GM20431 (cell line): ENCODE measurements around the gene RPS6KA2.

Experiments
- in situ Hi-C: fragments of 300-500 bp; cut with MseI, MboI; formaldehyde crosslinking; loops from one replicate; pipeline ENCODE4 v1.15.0; 2020; ENCODE audit warnings: low sequenced_read_pairs; ENCODE audit not compliant: unreplicated experiment

The RPS6KA2 gene

DNA sequence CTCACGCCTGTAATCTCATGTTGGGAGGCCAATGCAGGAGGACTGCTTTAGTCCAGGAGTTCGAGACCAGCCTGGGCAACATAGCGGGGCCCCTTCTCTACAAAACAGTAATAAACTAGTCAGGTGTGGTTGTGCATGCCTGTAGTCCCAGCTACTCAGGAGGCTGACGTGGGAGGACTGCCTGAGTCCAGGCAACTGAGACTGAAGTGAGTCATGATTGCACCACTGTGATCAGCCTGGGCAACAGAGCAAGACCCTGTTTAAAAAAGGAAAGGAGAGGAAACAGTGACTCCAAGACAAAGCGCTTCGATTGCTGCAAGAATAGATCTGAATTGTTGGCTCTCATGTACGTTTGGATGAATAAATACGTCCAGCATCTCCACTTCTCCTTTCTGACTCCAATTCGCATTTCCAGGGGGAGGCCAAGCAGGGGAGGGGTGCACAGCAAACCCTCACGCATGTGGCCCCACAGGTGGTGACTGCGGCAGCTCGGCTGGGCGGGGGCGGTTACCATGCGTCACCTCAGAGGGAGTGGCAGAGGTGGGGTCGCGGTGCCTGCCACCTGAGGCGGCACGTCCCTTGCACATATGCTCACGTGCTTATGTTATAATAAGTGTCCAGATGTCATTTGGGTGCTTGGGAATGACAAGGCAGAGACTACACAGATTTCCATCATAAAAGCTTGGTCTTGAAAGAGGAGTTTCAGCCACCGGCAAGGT is 149.2 kb downstream of the RPS6KA2 start:
- in situ Hi-C loops = no loop called here

DNA sequence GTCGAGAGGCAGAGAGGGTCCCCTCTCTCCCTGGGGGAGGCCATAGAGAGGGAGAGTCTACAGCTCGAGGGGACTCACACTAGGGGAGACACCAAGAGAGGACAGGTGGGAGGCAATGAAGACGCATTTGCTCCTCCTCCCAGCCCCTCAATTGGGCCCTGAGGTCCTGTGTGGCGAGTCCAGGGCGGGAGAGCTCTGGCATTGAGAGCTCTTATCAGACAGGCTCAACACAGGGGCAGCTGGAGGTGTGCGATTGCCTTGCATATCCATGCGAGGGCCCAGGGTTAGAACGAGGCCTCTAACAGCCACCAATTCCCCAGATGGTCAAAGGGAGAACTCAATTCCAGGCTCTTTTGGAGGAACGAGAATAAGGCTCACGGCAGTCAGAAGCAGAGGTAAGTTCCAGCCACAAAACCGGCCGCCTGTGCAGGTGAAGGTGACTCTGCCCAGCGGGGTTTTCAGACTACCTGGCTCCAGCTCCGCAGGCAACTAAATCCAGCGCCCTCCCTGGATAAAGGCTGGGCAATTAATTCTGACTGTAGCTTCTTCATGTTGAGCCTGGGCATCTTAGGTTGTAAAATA is 150.3 kb downstream of the RPS6KA2 start:
- in situ Hi-C loops = no loop called here

DNA sequence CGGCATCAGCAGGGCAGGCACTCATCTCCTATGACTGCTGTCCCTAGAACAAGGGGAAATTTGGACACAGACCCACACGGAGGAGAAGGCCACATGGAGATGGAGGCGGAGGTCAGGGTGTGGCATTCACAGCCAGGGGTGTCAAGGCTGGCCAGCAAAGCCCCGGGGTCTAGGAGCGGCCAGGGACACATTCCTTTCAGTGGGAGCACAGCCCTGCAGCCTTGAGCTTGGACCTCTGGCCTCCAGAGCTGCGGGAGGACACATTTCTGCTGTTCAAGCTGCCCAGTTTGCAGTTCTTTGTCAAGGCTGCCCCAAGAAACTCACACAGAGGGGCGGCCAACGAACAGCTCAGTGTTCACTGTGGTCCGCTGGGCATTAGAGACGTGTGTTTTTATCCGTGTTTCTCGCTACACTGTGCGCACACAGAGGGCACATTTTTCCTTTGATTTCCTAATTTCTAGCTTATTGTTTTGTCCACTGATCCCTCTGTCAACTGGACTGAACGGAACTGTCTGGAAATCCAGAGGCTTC is 150.9 kb downstream of the RPS6KA2 start:
- in situ Hi-C loops = no loop called here

DNA sequence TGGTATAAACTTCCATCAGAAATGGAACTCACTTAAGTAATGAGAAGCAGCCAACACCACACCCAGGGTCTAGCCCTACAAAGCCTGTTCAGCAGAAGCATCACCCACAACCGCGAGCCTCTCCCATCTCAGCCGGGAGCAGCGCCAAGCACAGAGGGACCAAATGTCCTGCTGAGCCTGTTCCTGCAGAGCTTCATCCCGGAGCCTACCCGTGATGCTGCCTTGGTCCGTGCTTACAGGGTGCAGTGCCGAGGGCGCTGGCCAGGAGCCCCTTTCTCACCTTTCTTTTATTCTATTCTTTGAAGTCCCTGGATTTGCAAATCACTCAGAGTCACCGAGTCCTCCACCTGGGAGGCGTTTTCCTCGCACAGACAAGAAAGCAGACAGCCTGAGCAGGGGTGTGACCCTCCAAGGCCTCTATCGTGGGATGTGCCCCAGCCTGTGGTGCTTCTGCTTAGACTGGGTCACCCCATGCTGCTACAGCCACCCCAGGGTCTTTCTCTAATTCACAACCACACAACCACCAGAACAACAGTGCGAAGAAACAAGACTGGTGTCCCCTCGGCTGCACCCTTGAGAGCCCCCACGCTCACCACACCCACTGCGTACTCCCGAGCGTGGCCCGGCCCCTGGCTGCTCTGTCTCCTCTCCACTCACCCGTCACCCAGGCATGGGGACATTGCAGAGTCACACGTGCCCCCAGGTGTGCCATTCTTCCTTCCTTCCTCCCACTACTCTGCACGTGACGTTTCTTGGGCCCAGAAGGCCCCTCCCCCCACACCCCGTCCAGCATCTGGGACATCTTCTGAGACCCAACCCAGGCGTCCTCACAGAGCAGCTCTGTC is 152.1 kb downstream of the RPS6KA2 start:
- in situ Hi-C loops = no loop called here

DNA sequence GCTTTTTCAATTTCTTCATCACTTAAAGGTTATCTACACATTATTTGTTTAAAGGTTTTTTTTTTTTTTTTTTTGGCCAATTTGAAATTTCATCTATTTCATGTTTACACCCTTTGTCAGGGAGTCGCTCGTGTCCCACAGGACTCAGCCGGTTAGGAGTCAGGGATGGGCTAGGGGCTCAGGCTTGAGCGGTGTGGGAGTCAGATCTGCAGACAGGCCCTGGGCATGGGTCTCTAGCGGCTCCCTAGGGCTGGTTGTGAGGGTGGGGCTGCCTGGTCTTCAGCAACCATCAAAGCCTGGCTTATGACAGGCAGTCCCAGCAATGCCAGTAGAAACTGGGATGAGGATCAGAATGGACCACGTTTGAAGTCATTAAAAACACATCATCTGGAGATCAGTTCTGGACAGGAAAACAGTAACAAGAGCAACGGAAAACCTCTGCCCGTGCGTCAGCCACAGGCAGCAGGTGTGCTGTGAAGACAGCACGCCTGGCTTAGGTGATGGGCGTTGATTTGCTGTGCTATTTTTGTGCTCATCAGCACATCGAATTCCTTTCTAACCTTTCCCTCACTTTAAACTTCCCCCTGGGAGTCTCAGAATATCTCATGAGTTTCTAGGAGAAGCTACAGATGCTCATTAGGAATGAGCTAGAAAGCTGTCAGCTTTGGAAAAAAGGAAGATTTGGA is 153.0 kb downstream of the RPS6KA2 start:
- in situ Hi-C loops = no loop called here

DNA sequence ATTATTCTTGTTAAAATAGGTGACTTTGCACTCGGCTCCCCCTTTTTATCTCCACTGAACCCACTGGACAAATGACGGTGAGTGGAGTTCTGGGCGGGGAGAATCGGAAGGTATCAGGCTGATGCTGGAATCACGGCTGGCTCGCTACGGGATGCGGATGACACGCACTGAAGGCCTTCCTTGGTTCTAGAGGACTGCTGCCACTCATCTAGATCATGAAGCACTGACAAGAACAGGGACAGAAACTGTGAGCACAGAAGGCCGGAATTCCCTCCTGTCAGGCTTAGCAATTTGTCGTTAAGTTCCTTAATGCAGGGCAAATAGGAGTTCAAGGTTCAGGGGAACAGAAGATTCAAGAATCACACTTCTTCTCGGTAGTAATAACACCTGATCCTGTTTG is 154.4 kb downstream of the RPS6KA2 start:
- in situ Hi-C loops = no loop called here

DNA sequence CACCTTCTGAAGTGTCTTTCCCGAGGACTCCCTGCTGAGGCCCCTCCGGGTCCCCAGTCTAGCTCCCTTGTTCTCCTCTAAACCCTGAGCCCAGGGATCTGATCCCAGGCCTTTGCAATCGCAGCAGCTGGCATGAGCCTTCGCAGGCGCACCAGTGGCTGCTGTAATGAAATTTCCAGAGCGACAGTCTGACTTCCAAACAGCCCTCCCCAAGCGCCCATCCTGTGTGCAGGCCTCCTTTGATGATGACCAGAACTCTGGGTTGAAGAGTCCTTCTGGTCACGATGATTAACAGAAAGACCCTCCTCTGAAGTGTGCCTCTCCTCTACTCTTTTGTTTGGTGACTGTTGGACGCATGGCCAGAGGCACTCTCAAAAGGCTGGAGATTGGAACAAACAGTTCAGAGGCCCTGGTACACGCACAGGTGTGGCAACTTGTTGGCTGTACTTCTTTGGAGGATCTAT is 155.2 kb downstream of the RPS6KA2 start:
- in situ Hi-C loops = no loop called here

DNA sequence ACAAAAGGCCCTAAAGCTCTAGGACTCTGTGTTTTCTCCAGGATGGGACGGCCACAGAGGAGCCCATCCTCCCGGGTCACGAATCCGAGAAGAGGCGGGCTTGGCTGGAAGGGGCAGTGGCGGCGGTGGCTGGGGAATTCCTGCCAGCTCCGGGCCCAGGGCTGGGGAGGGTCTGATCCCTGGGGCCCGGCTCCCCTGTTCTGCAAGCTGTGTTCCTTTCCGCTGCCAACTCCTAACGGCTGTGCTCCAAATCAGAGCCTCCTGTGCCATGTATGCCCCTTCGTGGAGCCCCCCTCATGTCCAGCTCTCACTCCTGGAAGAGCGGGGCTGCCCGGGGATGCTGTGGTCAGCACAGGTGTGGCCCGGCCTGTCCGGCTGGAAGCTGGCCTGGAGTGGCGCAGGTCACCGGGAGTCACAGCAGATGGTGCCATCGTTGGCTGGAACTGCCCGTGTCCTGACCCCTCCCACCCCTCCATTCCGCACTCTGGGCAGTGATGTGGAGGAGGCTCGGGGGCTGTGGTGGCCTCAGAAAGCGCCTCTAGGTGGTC is 156.1 kb downstream of the RPS6KA2 start:
- in situ Hi-C loops = no loop called here

DNA sequence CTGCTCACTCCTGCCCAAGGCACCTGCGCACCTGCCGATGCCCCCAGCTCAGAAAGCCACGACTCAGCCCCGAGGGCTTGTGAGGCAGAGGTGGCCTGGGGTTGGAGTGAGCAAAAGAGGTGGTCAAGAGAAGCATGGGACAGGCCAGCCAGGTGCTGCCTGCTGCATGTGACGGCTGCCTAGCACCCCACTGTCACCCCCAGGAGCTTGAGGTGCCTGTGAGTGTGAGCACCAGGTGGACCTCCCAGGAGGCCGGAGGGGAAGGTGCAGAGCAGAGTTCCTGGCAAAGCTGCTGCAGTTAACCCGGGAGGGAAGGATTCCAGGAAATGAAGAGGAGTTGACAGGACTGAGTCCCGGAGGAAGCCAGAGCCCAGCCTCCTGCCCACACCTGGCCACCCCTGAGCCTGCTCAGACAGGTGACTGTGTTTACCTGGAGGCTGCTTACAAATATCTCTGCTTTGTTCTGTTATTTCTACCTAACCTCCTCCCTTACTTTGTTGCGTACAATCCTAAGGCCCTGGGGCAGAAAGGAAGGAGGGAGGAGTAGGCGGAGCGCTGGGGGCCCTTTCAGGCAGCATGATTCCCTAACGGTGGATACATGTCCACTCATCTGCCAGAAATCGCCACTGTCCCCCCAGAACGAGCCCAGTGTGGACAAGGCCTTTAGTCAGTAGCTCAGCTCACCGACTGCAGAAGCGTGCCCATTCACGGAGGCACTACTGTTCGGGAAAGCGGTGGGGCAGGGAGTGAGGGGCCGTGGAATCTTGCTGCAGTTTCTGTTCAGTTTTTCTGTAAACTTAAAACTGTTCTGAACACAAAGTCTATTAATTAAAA is 156.8 kb downstream of the RPS6KA2 start:
- in situ Hi-C loops = no loop called here

DNA sequence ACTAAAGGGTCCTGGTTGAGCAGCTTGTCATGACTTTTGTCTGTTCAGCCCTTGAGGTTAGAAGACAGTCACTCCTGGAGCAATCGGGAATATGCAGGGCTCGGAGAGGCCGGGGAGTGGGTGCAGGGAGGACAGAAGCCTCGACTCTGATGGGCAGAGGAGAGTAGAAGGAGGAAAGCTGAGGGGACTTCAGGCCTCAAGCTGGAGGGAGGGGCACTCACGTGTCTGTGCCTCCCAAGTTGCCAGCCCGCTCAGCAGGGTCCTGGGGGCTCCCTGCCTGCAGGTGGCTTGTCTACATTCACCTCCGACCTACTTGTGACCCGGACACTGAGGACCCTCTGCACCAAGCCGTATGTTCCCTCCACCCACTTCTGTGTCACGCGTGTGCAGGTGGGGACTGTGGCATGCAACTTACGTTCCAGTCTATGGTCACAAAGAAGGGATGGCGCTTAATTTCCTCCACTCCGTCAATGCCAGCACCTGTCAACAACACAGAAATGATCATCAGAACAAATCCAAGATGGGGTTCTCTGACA is 157.6 kb downstream of the RPS6KA2 start:
- in situ Hi-C loops = no loop called here

DNA sequence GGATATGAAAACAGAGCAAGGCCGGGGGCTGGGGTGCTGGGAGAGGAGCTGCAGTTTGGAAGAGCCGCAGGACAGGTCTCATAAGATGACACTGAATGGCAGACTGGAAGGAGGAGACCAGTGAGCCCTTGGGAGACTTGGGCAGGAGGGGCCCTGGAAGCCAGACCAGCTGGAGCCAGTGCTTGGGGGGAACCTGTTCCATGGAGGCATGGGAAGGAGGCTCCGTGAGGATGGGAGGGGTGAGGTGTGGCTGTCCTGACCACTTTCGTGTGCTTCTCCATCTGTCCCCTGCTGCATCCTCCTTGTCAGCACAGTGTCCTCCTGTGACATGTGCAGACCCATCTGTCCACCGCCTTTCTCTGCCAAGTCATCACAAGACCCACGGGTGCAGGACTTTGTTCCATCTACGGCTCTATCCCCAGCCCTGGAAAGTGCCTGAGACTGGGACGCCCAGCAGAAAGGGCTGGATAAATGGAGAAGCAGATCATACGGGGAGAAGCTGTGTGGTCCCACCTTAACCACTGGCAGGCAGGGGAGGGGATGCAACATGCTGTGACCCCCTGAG is 159.5 kb downstream of the RPS6KA2 start:
- in situ Hi-C loops = no loop called here

DNA sequence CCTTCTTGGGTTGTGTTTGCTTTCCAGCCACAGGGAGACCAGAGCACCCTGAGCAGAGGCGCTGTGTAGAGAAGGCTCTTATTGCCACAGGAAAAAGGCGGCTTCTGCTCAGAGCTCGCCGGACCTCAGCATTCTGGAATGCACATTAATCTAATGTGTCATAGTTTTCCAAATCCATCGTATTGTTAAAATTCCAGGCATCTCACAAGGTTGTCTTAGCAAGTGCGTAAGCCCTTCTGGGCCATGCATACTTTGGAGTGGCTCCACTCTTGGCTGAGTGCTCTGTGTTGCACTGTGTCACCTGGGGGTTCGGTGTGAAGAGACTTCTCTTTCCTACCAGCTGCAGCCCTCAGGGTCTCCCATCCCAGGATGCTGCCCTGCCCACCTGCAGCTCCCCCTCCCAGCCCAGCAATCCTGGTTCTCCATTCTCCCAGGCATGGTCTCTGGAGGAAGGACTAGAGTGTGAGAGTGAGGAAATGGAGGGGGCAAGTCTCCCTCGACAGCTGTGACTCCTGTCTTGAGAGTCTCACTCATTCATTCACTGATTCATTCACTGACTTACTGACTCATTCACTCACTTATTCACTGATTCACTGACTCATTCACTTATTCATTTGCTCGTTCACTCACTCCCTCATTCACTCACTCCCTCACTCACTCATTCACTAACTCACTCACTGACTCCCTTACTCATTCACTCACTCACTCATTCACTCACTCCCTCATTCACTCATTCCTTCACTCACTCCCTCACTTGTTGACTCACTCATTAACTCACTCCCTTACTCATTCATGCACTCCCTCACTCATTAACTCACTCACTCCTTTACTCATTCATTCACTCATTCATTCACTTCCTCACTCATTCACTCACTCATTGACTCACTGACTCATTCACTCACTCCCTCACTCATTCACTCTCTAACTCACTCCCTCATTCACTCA is 160.6 kb downstream of the RPS6KA2 start:
- in situ Hi-C loops = no loop called here

DNA sequence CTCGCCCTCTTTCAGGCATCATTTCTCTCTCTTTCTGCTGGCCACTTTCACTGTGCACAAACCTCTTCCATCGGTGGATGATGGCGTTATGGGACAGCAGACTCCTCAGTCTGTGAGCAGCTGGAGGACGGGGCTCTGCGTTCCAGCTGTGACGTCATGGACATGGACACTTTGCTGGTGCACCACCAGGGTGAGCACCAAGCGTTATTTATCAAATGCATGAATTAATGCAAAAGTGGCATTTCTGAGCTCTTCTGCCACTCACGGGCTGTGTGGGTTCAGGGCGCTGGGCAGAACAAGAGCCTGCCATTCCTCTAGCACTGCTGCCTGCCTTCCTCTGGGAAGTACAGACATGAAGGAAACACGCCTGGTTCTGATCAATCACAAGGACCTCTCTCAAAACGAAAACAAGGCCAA is 161.4 kb downstream of the RPS6KA2 start:
- in situ Hi-C loops = no loop called here

DNA sequence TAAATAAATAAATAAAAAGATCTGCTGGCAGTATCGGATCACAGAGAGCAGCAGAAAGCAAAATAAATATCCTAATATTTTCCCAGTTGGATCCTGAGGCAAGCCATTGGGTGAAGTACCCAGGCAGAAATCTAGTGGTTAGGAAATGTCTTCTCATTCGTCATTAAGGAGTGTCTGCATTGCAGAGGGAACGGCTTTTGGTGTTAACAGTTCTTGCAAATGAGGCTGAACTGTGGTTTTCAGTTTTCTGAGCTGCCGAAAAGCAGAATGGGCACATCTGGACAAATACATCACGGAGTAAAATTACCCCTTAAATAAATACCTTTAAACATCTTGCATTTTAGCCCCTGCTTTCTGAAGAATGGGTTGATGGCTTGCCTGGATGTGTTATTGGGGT is 162.1 kb downstream of the RPS6KA2 start:
- in situ Hi-C loops = no loop called here

DNA sequence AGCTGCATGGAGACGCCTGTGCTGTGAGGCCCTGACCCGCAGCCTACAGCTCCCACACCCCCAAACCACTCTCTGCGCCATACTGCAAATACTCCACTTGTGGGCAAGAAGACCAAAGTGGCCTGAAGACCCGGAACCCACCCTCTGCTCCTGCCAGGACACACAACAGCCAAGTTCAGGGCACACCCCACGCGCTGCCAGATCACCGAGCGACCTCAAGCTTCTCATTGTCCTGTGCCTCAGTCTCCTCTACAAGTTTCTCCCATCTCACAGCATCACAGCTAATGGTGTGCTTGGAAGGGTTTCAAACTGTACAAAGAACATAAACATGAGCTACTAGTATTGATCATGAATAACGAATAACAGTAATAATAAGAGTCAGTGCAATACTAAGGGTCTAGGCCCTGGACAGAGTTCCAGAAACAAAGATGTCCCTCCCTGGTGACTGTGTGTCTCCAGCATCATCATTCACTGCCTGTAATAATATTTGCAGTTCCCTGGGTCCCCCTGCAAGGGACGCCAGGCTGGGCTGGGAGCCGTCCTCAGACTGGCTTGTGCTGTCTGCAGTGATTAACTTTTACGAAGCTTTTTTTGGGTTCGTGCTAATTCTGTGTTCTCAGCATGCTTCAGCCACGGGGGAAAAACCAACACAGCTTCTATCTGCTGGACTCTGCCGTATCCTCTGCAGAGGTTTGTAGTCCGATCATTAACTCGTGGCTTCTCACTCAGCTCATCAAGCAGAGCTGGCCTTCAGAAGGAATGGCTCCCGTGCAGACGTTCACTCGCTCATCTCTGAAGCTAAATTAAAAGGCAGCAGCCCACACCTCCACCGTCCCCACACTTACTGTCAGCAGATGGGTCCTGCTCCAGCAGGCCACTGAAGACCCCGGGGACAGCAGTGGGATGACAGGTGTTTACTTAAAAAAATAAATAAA is 162.7 kb downstream of the RPS6KA2 start:
- in situ Hi-C loops = no loop called here

DNA sequence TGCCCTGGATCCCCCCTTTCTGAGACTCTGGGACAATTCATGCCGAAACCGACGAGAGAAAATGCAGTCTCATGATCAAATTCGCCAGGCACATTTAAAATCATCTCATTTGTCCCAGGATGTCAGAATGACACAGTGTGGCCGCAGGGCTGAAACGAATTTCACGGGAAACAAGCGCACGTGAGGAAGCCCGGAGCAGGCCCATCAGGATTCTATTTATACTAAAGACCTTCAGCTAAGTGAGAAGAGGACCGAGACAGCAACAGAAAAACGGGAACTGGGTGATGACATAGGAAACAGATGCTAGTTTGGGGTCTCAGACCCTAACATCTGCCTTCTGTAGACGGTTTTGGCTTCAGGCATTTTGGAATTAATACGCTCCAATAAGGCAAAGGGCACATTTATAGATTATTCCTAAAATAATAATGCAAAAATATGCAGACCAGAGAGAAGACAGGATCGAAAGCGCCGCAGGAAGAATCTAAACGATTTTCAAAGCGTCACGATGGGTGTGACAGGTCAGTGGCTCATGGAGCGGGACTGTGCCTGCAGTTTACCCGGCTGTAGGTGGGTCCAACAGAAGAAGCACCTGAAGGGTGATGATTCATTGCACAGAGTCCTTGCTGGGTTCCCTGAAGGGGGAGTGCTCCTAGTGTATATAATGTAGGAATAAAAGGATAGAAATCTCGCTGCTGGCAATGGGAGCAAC is 163.5 kb downstream of the RPS6KA2 start:
- in situ Hi-C loops = no loop called here
